ENCODE data around the gene CMTM7. TPM values are rescaled to one million over a fixed set of nuclear protein-coding genes. Genes with fewer than 3 reads are reported as not detected.

Gene CMTM7
- total RNA-seq, 1 donor from 2014 or later, result 20.4 TPM

DNA sequence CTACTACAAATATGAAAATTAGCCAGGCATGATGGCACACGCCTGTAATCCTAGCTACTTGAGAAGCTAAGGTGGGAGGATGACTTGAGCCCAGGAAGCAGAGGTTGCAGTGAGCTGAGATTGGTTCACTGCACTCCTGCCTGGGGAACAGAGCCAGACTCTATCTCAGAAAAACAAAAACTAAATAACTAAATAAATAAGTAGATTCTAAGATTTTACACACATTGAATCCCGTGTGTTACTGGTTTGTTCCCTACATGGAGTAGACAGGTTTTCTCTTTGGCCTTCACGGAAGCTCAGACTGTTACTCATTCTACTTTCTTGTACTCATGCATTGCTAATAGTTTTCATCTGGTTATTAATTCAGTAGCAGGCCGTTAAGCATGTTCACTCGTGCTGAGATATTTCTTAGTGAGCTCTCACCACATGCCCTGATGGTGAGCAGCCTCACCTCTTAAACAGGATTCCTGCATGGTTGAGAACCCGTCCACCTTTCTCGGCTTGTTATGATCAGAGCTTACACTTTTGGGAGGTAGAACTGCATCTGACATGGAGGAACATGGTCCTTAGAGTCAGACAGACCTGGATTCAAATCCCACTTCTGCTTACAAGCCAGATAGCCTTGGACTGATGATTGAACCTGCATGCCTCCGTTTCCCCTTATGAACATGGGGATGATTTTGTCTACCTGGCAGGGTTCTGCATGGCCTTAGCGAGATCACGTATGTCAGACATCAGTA, 49.1 kb downstream of the CMTM7 start:
- Mint-ChIP-seq H3K27me3 (peaks cover 3% of the 10 kb centered on the region), H3K27ac (no peak overlapping the region), H3K4me3 (no peak overlapping the region), H3K36me3 (peaks cover 16% of the 10 kb centered on the region), H3K4me1 (ENCODE audit: unreplicated experiment) (peaks cover 6% of the 10 kb centered on the region), H3K9me3 (no peaks in the 10 kb centered on the region)
- DNase-seq (ENCODE audit: extremely low spot score, unreplicated experiment), result peak; percentile 31
- TF ChIP-seq, protein P1, sequence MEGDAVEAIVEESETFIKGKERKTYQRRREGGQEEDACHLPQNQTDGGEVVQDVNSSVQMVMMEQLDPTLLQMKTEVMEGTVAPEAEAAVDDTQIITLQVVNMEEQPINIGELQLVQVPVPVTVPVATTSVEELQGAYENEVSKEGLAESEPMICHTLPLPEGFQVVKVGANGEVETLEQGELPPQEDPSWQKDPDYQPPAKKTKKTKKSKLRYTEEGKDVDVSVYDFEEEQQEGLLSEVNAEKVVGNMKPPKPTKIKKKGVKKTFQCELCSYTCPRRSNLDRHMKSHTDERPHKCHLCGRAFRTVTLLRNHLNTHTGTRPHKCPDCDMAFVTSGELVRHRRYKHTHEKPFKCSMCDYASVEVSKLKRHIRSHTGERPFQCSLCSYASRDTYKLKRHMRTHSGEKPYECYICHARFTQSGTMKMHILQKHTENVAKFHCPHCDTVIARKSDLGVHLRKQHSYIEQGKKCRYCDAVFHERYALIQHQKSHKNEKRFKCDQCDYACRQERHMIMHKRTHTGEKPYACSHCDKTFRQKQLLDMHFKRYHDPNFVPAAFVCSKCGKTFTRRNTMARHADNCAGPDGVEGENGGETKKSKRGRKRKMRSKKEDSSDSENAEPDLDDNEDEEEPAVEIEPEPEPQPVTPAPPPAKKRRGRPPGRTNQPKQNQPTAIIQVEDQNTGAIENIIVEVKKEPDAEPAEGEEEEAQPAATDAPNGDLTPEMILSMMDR (conservative IDR thresholded peaks at IDR 0.05), result no peak

DNA sequence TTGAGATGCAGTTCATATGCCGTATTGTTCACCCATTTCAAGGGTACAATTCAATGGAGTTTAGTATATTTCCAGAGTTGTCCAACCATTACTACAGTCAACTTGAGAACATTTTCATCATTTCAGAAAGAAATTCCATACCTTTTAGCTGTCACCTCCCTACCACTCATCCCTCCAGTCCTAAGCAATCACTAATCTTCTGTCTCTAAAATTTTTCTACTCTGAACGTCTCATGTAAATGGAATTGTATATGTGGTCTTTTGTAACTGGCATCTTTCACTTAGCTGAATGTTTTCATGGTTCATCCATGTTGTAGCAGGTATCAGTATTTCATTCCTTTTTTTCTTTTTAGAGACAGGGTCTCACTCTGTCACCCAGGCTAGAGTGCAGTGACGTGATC, 51.1 kb downstream of the CMTM7 start:
- Mint-ChIP-seq H3K36me3 (peaks cover 28% of the 10 kb centered on the region), H3K4me1 (ENCODE audit: unreplicated experiment) (peaks cover 6% of the 10 kb centered on the region), H3K4me3 (no peak overlapping the region), H3K27ac (no peak overlapping the region), H3K9me3 (peaks cover 4% of the 10 kb centered on the region), H3K27me3 (no peaks in the 10 kb centered on the region)
- TF ChIP-seq, protein P1 (conservative IDR thresholded peaks at IDR 0.05), result no peak
- no peak for DNase-seq (ENCODE audit: extremely low spot score, unreplicated experiment)

DNA sequence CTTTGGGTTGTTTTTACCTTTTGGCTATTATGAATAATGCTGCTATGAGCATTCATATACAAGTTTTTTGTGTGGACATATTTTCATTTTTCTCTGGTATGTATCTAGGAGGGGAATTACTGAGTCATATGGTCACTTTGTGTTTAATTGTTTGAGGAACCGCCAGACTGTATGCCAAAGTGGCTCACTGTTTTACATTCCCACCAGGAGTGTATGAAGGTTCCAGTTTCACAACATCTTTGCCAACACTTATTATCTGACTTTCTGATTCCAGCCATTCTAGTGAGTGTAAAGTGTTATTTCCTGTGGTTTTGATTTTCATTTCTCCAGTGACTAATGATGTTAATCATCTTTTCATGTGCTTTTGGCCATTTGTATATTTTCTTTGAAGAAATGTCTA, 51.8 kb downstream of the CMTM7 start:
- Mint-ChIP-seq H3K4me3 (no peak overlapping the region), H3K27me3 (no peaks in the 10 kb centered on the region), H3K9me3 (peaks cover 4% of the 10 kb centered on the region), H3K4me1 (ENCODE audit: unreplicated experiment) (peaks cover 10% of the 10 kb centered on the region), H3K36me3 (peaks cover 29% of the 10 kb centered on the region), H3K27ac (no peak overlapping the region)
- TF ChIP-seq, protein P1 (conservative IDR thresholded peaks at IDR 0.05), result no peak
- DNase-seq (ENCODE audit: extremely low spot score, unreplicated experiment), result no peak

DNA sequence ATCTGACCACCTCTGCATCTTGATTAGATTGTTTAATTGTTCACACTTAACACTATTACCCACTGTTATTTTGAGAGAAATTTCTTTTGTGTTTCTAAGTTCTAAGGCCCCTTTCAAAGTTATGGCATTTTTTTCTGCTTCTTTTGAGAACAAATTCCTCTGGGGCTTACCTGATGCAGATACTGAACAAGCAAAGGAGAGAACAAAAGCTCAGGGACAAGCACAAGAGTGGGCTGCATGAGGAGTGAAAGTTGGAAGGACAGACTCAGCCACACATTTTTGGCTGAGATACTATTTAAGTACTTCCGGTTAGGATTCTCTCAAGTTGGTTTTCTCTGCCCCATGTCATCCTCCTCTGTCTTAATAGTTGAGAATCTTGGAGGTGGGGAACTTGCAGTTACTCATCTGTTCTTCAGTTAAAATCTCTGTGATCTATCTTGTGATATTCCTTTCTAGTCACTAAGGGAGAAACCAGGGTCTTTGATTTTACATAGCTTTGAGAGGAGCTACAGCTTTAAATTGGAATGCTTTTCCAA, 56.3 kb downstream of the CMTM7 start:
- peaks cover 11% of the 10 kb centered on the region for H3K4me1 Mint-ChIP-seq (ENCODE audit: unreplicated experiment)

DNA sequence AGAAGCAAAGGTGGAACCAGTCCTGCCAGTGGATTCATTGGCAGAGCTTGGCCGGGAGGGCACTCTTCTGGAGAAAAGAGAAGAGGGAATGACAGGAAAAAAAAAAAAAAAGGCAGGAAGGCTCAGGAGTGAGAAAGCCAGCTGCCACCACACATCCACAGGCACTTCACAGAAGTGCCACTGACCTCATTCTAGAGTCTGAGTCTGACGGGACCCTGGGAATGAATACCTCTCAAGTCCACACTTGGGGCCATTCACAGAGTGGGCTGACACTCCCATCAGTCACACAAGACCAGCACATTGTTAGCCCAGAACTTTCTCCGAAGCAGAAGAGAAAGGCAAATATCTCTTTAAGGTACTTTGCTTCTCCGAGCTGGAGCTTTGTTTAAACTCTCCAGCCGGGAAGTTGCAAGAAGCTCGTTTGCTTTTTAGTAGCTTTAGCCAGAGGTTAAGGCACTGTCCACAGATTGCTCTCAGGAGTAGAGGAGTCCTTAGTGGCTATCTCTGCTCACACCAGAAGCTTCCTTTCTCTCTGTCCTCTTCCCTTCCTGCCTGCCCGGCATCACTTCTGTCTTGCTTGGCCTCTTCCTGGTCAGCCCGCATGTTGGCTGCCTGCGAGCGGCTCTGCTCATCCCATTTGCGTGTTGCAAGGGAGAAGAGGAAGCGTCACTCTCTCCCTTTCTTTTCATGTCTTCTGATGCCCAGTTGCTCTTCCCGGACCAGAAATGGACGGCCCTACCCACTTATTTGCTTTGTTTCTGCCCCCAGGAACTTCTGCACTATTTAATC, 57.2 kb downstream of the CMTM7 start:
- DNase-seq (ENCODE audit: extremely low spot score, unreplicated experiment), result no peak
- H3K36me3 Mint-ChIP-seq, result peaks cover 23% of the 10 kb centered on the region
- no peak overlapping the region for H3K27ac Mint-ChIP-seq
- H3K4me3 Mint-ChIP-seq, result no peak overlapping the region
- H3K4me1 Mint-ChIP-seq (ENCODE audit: unreplicated experiment), result peaks cover 16% of the 10 kb centered on the region
- H3K9me3 Mint-ChIP-seq, result peaks cover 4% of the 10 kb centered on the region
- TF ChIP-seq, protein P1 (conservative IDR thresholded peaks at IDR 0.05), result no peak
- H3K27me3 Mint-ChIP-seq, result no peaks in the 10 kb centered on the region

More for the DNA sequence above, 56.3 kb downstream of the CMTM7 start:
- Mint-ChIP-seq H3K27ac (no peak overlapping the region), H3K4me3 (no peak overlapping the region), H3K27me3 (no peaks in the 10 kb centered on the region), H3K9me3 (peaks cover 4% of the 10 kb centered on the region), H3K36me3 (peaks cover 22% of the 10 kb centered on the region)
- no peak for DNase-seq (ENCODE audit: extremely low spot score, unreplicated experiment)
- TF ChIP-seq, protein P1 (conservative IDR thresholded peaks at IDR 0.05), result no peak
